ENCODE measurements around the gene SKI.

DNA sequence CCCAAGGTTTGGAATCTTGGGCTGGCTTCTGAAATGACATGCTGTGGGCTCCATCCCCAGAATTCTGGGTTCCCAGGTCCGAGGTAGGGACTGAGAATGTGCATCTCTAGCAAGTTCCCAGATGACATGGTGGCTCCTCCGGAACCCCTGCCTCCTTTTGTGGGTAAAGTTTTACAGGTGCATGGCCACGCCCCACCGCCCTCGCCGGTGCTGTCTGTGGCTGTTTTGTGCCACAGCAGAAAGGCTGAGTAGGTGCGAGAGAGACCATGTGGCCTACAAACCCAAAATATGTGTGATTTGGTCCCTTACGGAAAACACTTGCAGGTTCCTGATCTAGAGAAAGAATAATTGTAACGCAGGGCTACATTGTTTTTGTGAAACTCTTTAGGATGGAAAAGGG lies 30.9 kb downstream of the SKI start:
- no peak for TF ChIP-seq POLR2A (IDR thresholded peaks at IDR 0.05)
- TF ChIP-seq, protein P1, sequence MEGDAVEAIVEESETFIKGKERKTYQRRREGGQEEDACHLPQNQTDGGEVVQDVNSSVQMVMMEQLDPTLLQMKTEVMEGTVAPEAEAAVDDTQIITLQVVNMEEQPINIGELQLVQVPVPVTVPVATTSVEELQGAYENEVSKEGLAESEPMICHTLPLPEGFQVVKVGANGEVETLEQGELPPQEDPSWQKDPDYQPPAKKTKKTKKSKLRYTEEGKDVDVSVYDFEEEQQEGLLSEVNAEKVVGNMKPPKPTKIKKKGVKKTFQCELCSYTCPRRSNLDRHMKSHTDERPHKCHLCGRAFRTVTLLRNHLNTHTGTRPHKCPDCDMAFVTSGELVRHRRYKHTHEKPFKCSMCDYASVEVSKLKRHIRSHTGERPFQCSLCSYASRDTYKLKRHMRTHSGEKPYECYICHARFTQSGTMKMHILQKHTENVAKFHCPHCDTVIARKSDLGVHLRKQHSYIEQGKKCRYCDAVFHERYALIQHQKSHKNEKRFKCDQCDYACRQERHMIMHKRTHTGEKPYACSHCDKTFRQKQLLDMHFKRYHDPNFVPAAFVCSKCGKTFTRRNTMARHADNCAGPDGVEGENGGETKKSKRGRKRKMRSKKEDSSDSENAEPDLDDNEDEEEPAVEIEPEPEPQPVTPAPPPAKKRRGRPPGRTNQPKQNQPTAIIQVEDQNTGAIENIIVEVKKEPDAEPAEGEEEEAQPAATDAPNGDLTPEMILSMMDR (IDR thresholded peaks at IDR 0.05), result no peak
